Activated CD4-positive, alpha-beta T cell treated with anti-CD3 and anti-CD28 coated beads, Interleukin-2, amount 10 ng/mL, durations not matched to agents 24 days and 14 days (primary cell): ENCODE results near the gene IGSF11. TPM values are rescaled to one million over a fixed set of nuclear protein-coding genes. Genes with fewer than 3 reads are reported as not detected.

Experiments
- DNase-seq: peaks from one replicate; pipeline ENCODE4 v3.0.0; 2022
- H3K27ac Mint-ChIP-seq: one replicate; pipeline ENCODE4 v1.8.0; 2022; ENCODE audit warnings: mild to moderate bottlenecking, mixed read lengths
- H3K27me3 Mint-ChIP-seq: one replicate; pipeline ENCODE4 v1.8.0; 2022; ENCODE audit warnings: mixed read lengths
- H3K36me3 Mint-ChIP-seq: one replicate; pipeline ENCODE4 v1.8.0; 2022; ENCODE audit warnings: low read depth, mild to moderate bottlenecking, mixed read lengths
- H3K4me1 Mint-ChIP-seq: one replicate; pipeline ENCODE4 v1.8.0; 2021; ENCODE audit warnings: mixed read lengths
- H3K4me3 Mint-ChIP-seq: one replicate; pipeline ENCODE4 v1.8.0; 2022; ENCODE audit warnings: mild to moderate bottlenecking, moderate library complexity, mixed read lengths
- H3K9me3 Mint-ChIP-seq: one replicate; pipeline ENCODE4 v1.8.0; 2021; ENCODE audit warnings: mixed read lengths
- intact Hi-C: fragments of 100-400 bp; cut with micrococcal nuclease; formaldehyde crosslinking; loops from one replicate; pipeline ENCODE4 v1.15.1; 2023
- total RNA-seq: library from RNA; stranded (reverse); gene quantifications from 2 replicates; pipeline ENCODE4 v1.2.3, GENCODE V29; 2022

Gene IGSF11
- total RNA-seq, 1 donor from 2014 or later, result not detected

DNA sequence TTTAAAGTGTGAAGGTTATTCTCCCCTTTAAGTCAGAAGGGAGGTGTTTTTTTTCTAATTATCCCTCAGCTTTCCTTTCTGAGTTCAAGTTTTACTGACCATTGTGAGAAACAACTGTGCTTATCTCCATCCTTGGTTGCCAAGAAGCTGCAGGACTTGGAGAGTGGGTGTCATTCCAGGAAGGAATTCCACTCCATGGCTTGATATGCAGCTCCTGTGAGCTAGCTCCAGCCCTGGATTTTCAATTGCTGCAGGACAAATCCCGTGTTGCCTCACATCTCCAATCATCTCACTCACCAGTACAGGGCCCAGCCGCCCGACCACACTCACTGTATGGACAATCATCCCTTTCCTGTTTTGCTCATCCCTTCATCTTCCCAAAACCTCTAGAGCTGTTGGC, 122.5 kb downstream of the IGSF11 start:
- Mint-ChIP-seq H3K4me3 (no peak overlapping the region), H3K36me3 (no peaks in the 10 kb centered on the region), H3K27me3 (peaks cover 8% of the 10 kb centered on the region), H3K4me1 (no peaks in the 10 kb centered on the region), H3K27ac (no peak overlapping the region), H3K9me3 (no peaks in the 10 kb centered on the region)
- intact Hi-C loops, result no loop called here
- no peak for DNase-seq

DNA sequence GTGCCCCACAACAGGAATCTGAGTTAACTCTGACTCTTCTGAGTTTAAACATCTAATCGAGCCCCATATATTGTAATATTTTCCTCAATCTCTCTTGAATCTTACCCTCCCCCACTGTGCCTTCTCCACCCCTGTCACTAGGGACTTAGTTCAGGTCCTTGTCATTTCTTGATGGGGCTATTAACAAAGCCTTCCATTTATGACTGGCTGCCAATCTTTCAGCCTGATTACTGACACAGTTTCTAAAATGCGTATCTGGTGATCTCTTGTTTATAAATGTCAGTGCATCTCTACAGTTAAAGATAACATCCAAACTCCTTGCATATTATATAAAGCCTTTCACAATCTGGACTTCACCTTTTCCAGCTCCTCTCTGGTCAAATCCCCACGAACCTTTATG, 124.3 kb downstream of the IGSF11 start:
- no peaks in the 10 kb centered on the region for H3K4me1 Mint-ChIP-seq
- H3K9me3 Mint-ChIP-seq, result no peaks in the 10 kb centered on the region
- peaks cover 8% of the 10 kb centered on the region for H3K27me3 Mint-ChIP-seq
- H3K4me3 Mint-ChIP-seq, result no peak overlapping the region
- H3K27ac Mint-ChIP-seq, result no peak overlapping the region
- DNase-seq, result no peak
- H3K36me3 Mint-ChIP-seq, result no peaks in the 10 kb centered on the region
- intact Hi-C loops, result no loop called here

DNA sequence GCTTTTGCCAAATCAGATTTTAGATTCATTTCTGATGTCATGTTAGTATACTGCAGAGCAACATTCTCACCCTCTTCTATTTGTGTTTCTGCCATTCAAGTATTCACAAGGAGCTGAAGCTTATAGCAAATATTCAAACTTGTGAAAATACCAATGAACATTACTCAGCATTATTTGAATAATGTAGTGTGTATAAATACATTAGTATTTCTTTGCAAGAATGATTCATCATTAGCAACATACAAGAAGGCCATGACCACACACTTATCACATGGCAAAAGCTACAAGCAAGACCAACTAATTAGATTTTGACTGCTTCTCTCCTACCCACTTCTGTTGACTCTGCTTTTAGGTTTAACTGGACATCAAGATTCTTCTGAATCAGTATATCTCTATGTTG, 124.9 kb downstream of the IGSF11 start:
- no peaks in the 10 kb centered on the region for H3K36me3 Mint-ChIP-seq
- intact Hi-C loops, result no loop called here
- DNase-seq, result no peak

DNA sequence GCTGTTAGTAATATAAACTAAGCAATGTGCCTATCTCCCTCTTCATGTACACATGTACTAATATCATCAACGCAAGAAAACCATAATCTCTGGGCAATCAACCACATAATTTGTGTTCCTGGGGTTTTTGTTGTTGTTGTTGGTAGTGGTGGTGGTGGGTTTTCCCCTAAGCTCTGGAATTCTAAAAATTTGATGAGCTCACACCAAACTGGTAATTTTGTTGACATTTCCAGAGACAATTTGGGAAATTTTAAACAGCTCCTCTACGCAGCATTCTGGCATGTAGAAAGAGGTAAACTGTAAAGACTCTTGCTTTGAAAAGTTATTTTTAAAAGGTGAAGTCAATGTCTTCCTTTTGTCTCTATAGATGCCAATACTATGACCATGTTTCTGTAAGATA, 126.7 kb downstream of the IGSF11 start:
- Mint-ChIP-seq H3K9me3 (no peaks in the 10 kb centered on the region), H3K36me3 (no peaks in the 10 kb centered on the region), H3K27ac (no peak overlapping the region), H3K27me3 (peaks cover 8% of the 10 kb centered on the region), H3K4me3 (no peak overlapping the region), H3K4me1 (no peaks in the 10 kb centered on the region)
- DNase-seq, result no peak
- intact Hi-C loops, result no loop called here

More for the DNA sequence above, 124.9 kb downstream of the IGSF11 start:
- Mint-ChIP-seq H3K4me3 (no peak overlapping the region), H3K4me1 (no peaks in the 10 kb centered on the region), H3K27ac (no peak overlapping the region), H3K27me3 (peaks cover 9% of the 10 kb centered on the region), H3K9me3 (no peaks in the 10 kb centered on the region)

DNA sequence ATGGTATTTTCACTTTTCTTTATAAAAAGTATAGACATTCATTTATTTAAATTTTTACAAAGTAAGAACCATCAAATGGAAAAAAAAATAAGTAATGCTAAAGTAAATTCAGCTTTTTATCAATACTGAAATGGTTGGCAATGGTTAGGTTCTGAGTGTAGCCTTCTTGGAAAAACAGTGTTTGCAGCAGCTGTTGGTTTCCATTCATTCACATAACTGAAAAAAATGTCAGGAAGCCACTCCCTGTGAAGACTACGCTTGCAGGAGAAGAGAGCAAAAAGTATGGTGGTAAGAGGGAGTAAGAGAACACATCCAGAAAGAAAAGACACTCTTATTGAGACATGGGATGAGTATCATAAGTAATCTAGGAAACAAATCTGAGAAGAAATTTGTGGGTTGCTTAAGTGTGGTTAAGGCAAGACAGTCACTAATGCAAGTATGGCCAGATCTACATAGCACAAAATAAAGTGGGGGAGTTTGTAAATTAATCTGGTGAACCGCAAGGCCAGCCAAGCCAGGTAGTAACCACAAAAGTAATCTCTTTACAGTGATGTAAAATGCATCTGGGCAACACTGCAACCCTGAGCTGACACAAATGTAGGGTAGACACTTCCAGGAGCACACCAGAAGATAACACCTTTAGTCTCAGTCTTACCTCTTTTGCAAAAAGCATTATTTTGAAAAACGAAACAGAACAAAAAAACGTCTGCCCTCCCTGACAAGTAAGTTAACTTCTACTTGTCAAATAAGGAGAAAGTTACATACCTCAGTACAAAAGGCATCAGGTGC, 133.7 kb downstream of the IGSF11 start:
- H3K27me3 Mint-ChIP-seq, result peaks cover 19% of the 10 kb centered on the region
- no peaks in the 10 kb centered on the region for H3K9me3 Mint-ChIP-seq
- intact Hi-C loops, result no loop called here
- H3K27ac Mint-ChIP-seq, result no peak overlapping the region
- no peak for DNase-seq
- H3K4me3 Mint-ChIP-seq, result no peak overlapping the region
- no peaks in the 10 kb centered on the region for H3K36me3 Mint-ChIP-seq
- H3K4me1 Mint-ChIP-seq, result peaks cover 3% of the 10 kb centered on the region

DNA sequence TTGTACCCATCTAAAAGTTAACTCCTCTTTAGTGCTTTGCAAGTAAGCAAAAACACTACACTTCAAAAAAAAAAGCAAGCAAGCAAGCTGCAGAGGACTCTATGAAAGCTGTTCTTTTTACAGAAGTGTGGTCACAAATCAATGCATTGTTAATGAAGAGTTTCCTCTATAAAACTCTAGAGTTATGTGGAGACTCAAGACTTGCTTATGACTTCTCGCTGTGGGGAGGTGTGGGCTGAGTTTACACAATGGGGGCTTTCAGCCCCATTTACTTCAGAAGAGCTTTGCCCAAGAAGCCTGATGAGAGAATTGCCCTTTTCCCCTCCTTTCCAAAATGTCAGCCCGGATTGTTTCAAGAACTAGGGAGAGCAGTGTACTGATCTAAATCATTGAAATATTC, 144.4 kb downstream of the IGSF11 start:
- Mint-ChIP-seq H3K36me3 (no peaks in the 10 kb centered on the region), H3K4me1 (no peaks in the 10 kb centered on the region), H3K4me3 (no peak overlapping the region), H3K9me3 (no peaks in the 10 kb centered on the region), H3K27ac (no peak overlapping the region), H3K27me3 (peaks cover 10% of the 10 kb centered on the region)
- no peak for DNase-seq
- intact Hi-C loops, result no loop called here

DNA sequence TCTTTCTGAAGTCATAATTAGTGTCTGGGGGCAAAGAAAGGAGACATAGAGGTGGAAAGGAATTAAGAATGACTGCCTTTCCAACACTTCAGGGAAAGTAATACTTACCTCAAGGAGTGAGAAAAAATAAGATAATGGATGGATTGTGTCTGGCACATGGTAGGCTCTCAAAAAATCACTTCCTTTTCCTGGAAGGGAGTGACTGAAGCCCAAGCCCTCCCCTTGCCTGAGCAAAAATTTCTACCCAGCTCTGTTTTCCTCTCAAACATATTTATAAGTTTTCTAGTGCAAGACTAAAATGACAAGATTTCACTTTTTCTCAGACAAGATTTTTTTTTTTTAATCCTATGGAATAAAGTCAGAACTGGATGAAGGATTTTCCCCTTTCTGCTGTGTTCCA, 145.0 kb downstream of the IGSF11 start:
- H3K4me1 Mint-ChIP-seq, result peaks cover 2% of the 10 kb centered on the region
- no peak for DNase-seq
- no peak overlapping the region for H3K27ac Mint-ChIP-seq
- no peak overlapping the region for H3K4me3 Mint-ChIP-seq
- intact Hi-C loops, result loop anchor here (10.0 kb wide), 1 partner anchor 665 kb away; the partner anchor contains the start of gene CD80
- no peaks in the 10 kb centered on the region for H3K9me3 Mint-ChIP-seq
- no peaks in the 10 kb centered on the region for H3K36me3 Mint-ChIP-seq
- H3K27me3 Mint-ChIP-seq, result peaks cover 13% of the 10 kb centered on the region

DNA sequence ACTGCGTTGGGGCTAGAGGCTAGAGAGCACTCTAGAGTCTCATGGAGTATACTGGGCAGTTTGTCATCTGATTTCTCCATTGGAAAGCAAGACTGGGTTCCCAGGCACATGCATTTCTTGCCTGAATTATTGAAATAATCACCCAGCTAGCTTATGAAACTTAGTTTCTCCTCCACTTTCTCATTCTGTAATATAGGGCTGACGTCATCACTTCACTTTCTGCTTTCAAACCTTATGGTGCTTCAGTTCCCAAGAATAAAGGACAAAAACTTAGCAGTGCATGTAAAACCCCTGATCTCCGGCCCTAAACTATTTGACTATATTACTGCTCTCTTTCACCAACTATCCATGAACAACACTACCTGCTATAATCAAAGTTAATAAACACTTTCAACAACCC, 147.9 kb downstream of the IGSF11 start:
- Mint-ChIP-seq H3K27ac (no peak overlapping the region), H3K36me3 (no peaks in the 10 kb centered on the region), H3K4me3 (no peak overlapping the region), H3K4me1 (peaks cover 2% of the 10 kb centered on the region), H3K27me3 (peaks cover 13% of the 10 kb centered on the region), H3K9me3 (no peaks in the 10 kb centered on the region)
- intact Hi-C loops, result loop anchor here (10.0 kb wide), 1 partner anchor 668 kb away; the partner anchor contains the start of gene CD80
- no peak for DNase-seq

DNA sequence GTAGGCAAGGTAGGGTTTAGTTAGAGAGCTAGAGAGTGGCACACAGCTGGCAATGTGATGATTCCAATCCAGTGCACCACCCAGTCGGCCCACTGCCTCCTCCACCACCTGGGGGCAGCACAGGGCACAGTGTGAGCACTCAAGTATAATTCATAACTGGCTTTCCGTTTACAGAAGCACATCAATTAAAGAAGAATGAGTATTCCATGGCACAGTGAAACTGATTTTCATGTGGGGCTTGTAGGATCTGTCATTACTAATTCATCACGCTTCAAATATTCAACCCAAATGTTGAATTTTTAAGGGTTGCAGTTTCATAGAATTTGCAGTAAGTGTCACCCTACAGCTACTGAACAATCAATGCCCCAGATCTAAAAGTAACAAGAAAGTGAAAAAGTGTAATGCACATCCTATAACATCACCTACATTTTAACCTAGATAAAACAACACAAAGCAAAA, 149.9 kb downstream of the IGSF11 start:
- Mint-ChIP-seq H3K27ac (no peak overlapping the region), H3K27me3 (peaks cover 19% of the 10 kb centered on the region), H3K9me3 (no peaks in the 10 kb centered on the region), H3K4me1 (peaks cover 2% of the 10 kb centered on the region), H3K36me3 (no peaks in the 10 kb centered on the region), H3K4me3 (no peak overlapping the region)
- intact Hi-C loops, result loop anchor here (2.0 to 10.0 kb wide), 2 partner anchors 670 to 796 kb away; partner anchors contain the start of gene CD80
- DNase-seq, result peak; percentile 92

DNA sequence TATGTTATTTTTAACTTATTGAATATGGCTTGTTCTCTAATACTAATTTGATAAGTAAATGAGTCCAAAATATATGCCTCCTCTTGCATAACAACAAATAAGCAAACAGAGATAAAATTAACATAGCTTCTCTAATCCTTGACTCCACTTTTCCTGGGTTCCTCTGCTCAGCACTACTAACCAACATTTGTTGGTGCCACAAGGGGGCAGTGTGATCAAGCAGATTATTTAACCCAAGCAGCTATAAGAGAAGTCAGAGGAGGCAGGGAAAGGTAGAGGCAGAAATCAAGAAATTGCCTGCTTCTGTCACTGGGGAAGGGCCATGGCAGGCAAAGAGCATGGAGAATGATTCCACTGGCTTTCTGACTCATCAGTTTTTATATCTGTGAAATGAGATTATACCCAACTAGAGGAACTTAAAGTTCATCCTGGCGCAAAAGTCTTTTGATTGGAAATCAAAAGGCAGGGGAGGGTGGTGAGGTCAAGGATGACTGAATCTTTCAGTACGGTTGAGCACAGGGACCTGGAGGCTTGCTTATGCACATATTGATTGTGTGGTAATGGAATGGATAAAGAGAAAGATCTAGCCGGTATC, 152.2 kb downstream of the IGSF11 start:
- DNase-seq, result peak; percentile 89
- Mint-ChIP-seq H3K27me3 (peaks cover 19% of the 10 kb centered on the region), H3K9me3 (no peaks in the 10 kb centered on the region), H3K4me3 (no peak overlapping the region), H3K36me3 (no peaks in the 10 kb centered on the region), H3K27ac (no peak overlapping the region), H3K4me1 (peaks cover 2% of the 10 kb centered on the region)
- intact Hi-C loops, result loop anchor here (1.0 to 10.0 kb wide), 4 partner anchors 153 to 672 kb away; partner anchors contain the start of gene CD80

DNA sequence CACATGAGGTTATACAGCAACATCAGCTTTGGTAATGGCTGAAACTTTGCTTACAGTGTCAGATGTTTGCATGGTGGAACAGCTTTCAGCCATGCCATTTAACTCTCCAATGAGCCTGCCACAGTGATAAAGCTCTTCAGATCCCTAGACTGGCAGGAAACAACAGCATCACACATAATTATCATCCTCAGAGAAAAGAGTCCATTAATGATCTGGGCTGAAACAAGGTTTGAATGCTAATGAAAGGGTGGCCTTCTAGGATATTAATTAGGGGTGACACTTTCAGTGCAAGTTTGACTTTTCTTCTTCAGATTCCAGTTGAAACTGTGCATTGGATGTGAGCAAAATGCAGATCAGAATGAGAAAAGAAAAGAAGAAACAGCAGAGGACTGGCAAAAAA, 166.6 kb downstream of the IGSF11 start:
- Mint-ChIP-seq H3K4me3 (no peak overlapping the region), H3K4me1 (no peaks in the 10 kb centered on the region), H3K27me3 (no peaks in the 10 kb centered on the region), H3K9me3 (peaks cover 12% of the 10 kb centered on the region), H3K36me3 (no peaks in the 10 kb centered on the region), H3K27ac (no peak overlapping the region)
- intact Hi-C loops, result no loop called here
- DNase-seq, result no peak

DNA sequence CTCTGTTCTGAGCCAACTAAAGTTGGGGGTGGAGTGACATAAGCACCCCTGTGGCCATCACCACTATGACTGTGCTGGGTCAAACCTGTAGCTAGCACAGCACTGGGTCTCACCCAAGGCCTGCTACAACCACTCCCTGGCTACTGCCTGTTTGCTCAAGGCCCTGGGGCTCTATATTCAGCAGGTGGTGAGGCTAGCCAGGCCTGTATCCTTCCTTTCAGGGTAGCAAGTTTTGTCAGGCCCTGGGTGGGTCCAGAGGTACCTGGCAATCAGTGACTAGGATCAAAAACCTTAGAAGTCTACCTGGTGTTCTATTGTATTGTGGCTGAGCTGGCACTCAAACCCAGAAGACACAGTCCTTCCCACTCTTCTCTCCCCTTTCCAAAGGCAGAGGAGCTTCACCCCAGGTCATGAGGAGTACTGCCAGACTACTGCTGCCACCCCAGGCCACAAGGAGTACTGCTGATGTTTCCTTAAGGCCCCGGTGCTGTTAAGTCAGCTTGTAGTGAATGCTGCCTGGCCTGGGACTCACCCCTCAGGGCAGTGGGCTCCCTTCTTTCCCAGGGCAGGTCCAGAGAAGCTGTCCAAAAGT, 170.8 kb downstream of the IGSF11 start:
- no peak overlapping the region for H3K4me3 Mint-ChIP-seq
- H3K27ac Mint-ChIP-seq, result no peak overlapping the region
- H3K36me3 Mint-ChIP-seq, result no peaks in the 10 kb centered on the region
- intact Hi-C loops, result no loop called here
- peaks cover 10% of the 10 kb centered on the region for H3K27me3 Mint-ChIP-seq
- no peaks in the 10 kb centered on the region for H3K4me1 Mint-ChIP-seq
- DNase-seq, result no peak
- H3K9me3 Mint-ChIP-seq, result peaks cover 3% of the 10 kb centered on the region

DNA sequence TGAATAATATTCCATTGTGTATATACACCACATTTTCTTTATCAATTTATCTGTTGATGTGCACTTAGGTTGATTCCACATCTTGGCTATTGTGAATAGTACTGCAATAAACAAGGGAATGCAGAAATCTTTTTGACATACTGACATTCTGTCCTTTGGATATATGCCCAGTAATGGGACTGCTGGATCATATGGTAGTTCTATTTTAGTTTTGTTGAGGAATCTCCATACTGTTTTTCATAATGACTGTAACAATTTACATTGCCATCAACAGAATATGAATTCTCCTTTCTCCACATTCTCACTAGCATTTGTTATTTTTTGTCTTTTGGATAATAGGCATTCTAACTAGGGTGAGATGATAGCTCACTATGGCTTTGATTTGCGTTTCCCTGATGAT, 174.7 kb downstream of the IGSF11 start:
- no peak overlapping the region for H3K27ac Mint-ChIP-seq
- intact Hi-C loops, result no loop called here
- no peak for DNase-seq

More for the DNA sequence above, 174.7 kb downstream of the IGSF11 start:
- Mint-ChIP-seq H3K9me3 (peaks cover 3% of the 10 kb centered on the region), H3K4me1 (no peaks in the 10 kb centered on the region), H3K36me3 (no peaks in the 10 kb centered on the region), H3K27me3 (peaks cover 10% of the 10 kb centered on the region), H3K4me3 (no peak overlapping the region)
